ENCODE results near the gene KRT12. TPM values are rescaled to one million over a fixed set of nuclear protein-coding genes. Genes with fewer than 3 reads are reported as not detected.

KRT12 gene
- total RNA-seq, 2 experiments from 2014 or later = not detected

Other genes with a start within 250 kb of the KRT12 start
- 100 to 1,000 TPM; 109 to 117 TPM for gene SMARCE1, start 219.4 kb downstream of the KRT12 start, total RNA-seq
- gene KRT222, start 202.0 kb downstream of the KRT12 start, total RNA-seq = not detected
- gene KRT24, start 163.5 kb downstream of the KRT12 start, total RNA-seq = not detected
- not detected for gene KRT25, start 111.9 kb downstream of the KRT12 start, total RNA-seq
- gene KRT26, start 95.0 kb downstream of the KRT12 start, total RNA-seq = not detected
- not detected for gene KRT27, start 84.7 kb downstream of the KRT12 start, total RNA-seq
- gene KRT28, start 67.3 kb downstream of the KRT12 start, total RNA-seq = not detected
- 10 to 100 TPM; 25.7 to 28.6 TPM for gene KRT10, start 44.6 kb downstream of the KRT12 start, total RNA-seq
- not detected for gene KRT20, start 18.0 kb upstream of the KRT12 start, total RNA-seq
- gene KRT23, start 70.4 kb upstream of the KRT12 start, total RNA-seq = not detected
- not detected for gene KRT39, start 99.7 kb upstream of the KRT12 start, total RNA-seq
- not detected for gene KRT40, start 117.1 kb upstream of the KRT12 start, total RNA-seq
- not detected for gene KRTAP3-3, start 126.9 kb upstream of the KRT12 start, total RNA-seq
- not detected for gene KRTAP3-2, start 132.7 kb upstream of the KRT12 start, total RNA-seq
- not detected for gene KRTAP3-1, start 141.9 kb upstream of the KRT12 start, total RNA-seq
- not detected for gene KRTAP1-5, start 160.0 kb upstream of the KRT12 start, total RNA-seq
- not detected for gene KRTAP1-4, start 163.0 kb upstream of the KRT12 start, total RNA-seq
- not detected for gene KRTAP1-3, start 167.7 kb upstream of the KRT12 start, total RNA-seq
- gene KRTAP1-1, start 174.2 kb upstream of the KRT12 start, total RNA-seq = not detected
- not detected for gene KRTAP2-1, start 180.1 kb upstream of the KRT12 start, total RNA-seq
- not detected for gene KRTAP2-2, start 188.0 kb upstream of the KRT12 start, total RNA-seq
- not detected for gene KRTAP2-3, start 192.9 kb upstream of the KRT12 start, total RNA-seq
- gene KRTAP2-4, start 198.7 kb upstream of the KRT12 start, total RNA-seq = not detected
- gene KRTAP4-7, start 216.9 kb upstream of the KRT12 start, total RNA-seq = not detected
- not detected for gene KRTAP4-8, start 230.9 kb upstream of the KRT12 start, total RNA-seq
- not detected for gene KRTAP4-16, start 235.0 kb upstream of the KRT12 start, total RNA-seq
- not detected for gene KRTAP4-9, start 238.2 kb upstream of the KRT12 start, total RNA-seq